GM10266 (cell line): ENCODE results near the gene HSPA1B.
A peak's percentile ranks its signal among the peaks of the same experiment; 100 is the strongest.
"Not testable (repeated sequence)": the region's sequence is repeated elsewhere in the genome, so short reads cannot be mapped to it uniquely, and the experiment has no call there.

Experiments
- DNase-seq: peaks from one replicate; pipeline ENCODE4 v3.0.0; 2012; ENCODE audit errors: extremely low spot score
- TF ChIP-seq, protein P1 (sequence below): IDR thresholded peaks from 2 replicates; pipeline ENCODE4 v1.5.1; 2012; ENCODE audit warnings: mild to moderate bottlenecking, low read depth; ENCODE audit not compliant: control insufficient read depth, insufficient read depth; ENCODE audit errors: missing control alignments

HSPA1B gene

DNA sequence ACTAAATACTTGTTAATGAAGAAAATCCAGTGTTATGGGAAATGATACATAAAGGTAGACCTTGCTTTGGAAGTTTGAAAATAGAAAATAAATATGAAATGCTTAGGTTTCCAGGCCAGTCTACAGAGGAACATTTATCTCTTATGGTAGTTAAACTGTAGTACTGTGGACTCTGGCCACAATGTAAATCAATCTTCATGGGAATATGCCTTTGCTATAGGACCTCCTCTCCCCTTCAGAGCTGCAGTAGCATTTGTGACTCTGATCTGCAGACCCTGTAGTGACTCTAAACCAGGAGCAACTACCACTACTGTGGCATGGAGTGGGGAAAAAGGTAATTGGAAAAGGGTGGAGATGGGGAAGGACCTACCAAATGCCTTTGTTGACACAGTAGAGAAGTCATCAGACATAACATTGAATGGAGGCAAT is 7.7 kb upstream of the HSPA1B start:
- peak; percentile 1 for DNase-seq
- TF ChIP-seq, protein P1, sequence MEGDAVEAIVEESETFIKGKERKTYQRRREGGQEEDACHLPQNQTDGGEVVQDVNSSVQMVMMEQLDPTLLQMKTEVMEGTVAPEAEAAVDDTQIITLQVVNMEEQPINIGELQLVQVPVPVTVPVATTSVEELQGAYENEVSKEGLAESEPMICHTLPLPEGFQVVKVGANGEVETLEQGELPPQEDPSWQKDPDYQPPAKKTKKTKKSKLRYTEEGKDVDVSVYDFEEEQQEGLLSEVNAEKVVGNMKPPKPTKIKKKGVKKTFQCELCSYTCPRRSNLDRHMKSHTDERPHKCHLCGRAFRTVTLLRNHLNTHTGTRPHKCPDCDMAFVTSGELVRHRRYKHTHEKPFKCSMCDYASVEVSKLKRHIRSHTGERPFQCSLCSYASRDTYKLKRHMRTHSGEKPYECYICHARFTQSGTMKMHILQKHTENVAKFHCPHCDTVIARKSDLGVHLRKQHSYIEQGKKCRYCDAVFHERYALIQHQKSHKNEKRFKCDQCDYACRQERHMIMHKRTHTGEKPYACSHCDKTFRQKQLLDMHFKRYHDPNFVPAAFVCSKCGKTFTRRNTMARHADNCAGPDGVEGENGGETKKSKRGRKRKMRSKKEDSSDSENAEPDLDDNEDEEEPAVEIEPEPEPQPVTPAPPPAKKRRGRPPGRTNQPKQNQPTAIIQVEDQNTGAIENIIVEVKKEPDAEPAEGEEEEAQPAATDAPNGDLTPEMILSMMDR = no peak

GRCh38 chr6:31820399-31820798 is 7.1 kb upstream of the HSPA1B start:
- DNase-seq = not testable (repeated sequence)

DNA sequence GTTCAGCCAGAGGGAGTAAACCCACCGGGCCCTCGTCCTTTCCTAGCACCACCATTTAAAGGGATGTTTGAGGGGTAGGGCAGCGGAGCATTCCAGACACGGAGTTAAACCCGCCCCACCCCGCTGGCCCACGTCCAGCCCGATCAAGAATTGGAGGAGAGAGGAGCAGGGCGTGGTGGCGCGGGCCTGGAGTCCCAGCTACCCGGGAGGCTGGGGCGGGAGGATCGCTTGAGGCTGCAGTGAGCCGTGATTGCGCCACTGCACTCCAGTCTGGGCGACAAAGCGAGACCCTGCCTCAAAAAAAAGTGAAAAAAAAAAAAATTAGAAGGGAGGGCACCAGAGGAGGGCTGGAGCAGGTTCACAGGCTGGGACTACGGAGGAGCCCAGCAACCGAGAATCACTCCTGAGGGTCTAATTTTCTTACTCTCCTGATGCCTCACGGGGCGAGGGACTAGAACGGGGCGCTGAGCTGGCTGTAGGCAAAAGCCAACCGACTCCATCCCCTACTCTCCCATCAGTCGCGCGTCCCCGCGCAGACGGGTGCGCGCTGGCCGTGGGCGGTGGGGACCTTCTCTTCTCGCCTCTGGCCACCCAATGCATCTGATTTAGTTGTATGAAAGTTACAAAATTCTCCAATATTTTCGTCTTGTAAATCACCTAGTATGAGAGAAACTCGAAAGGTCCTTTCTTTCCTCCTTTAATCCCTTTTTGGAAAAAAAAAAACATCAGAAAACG is 6.1 kb upstream of the HSPA1B start:
- peak; percentile 56 for DNase-seq
- TF ChIP-seq, protein P1 = no peak

- peak; percentile 57 for DNase-seq
- TF ChIP-seq, protein P1 = no peak
Observed at GRCh38 chr6:31822036-31822821, 5.3 kb upstream of the HSPA1B start.

DNA sequence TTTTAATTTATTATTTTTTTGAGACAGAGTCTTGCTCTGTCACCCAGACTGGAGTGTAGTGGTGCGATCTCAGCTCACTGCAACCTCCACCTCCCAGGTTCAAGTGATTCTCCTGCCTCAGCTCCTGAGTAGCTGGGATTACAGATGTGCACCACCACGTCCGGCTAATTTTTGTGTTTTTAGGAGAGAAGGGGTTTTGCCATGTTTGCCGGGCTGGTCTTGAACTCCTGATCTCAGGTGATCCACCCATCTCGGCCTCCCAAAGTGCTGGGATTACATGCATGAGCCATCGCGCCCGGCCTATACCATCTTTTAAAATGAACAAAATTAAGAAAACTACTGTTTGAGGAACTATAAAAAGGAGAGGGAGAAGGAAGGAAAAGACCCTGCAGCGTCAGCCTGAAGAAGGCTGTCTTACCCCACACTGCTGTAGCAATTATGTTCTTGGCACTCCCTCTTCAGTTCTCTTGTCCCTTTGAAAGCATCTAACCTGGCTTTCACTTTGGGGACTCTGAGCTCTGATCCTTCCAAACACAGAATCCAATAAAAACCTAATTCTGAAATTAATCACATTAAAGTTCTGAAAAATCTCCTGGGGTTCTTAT is 3.8 kb upstream of the HSPA1B start:
- DNase-seq = not testable (repeated sequence)

- DNase-seq = no peak
- TF ChIP-seq, protein P1 = no peak
Observed at GRCh38 chr6:31825553-31825952, 2.0 kb upstream of the HSPA1B start.

DNA sequence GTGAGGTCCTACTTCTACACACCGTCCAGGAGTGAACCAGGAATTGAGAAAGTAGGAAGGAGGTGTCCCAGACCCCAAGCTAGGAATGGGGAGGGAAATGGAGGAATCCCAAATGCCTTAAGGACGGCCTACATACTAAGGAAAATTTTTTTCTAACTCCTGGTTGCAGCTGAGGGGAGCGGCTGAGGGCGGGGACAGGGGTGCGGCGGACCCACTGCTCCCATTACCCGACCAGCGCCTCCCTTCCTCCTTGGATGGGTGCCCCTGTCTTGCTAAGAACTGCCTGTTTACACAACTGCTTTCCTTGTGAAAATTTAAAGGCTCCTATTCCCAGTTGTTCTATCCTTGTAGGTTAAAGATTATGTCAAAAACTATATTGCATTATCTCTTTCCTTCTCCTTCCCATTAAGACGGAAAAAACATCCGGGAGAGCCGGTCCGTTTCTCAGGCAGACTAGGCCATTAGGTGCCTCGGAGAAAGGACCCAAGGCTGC is 699 bp upstream of the HSPA1B start:
- DNase-seq = peak; percentile 64
- TF ChIP-seq, protein P1 = no peak
